Psoas muscle (tissue), 8 donors: ENCODE data around the gene MIB1. TPM values are rescaled to one million over a fixed set of nuclear protein-coding genes. Genes with fewer than 3 reads are reported as not detected.
A peak's percentile ranks its signal among the peaks of the same experiment; 100 is the strongest.

ENCODE experiments used
- ATAC-seq, 4 donors: fragments of 200-7000 bp; cut with Tn5 transposase; one replicate each; pipeline ENCODE4 v1.9.1; 2020; ENCODE audit warnings: moderate library complexity in 3 of 4, mild to moderate bottlenecking in 2 of 4
- DNase-seq, 2 donors: peaks; one replicate each; pipeline ENCODE4 v3.0.0-alpha.2; 2020
- H3K27ac ChIP-seq: fragments of 200-600 bp; one replicate; pipeline ENCODE4 v1.8.0; 2022
- H3K27me3 ChIP-seq, 3 donors: fragments of 200-600 bp in 1 of 3; one replicate each; pipeline versions ENCODE4 v1.6.1 to v1.8.0; 2013 to 2022; ENCODE audit warnings: low read length in 2 of 3, mild to moderate bottlenecking in 2 of 3, moderate library complexity in 1 of 3; ENCODE audit not compliant: insufficient read depth in 3 of 3
- H3K36me3 ChIP-seq, 2 donors: fragments of 200-600 bp in 1 of 2; one replicate each; pipeline versions ENCODE4 v1.6.1 to v1.8.0; 2013 to 2022; ENCODE audit warnings: low read depth in 1 of 2, mild to moderate bottlenecking in 1 of 2, moderate library complexity in 1 of 2; ENCODE audit not compliant: insufficient read depth in 1 of 2
- H3K4me1 ChIP-seq: fragments of 200-600 bp; one replicate; pipeline ENCODE4 v1.8.0; 2022
- H3K4me3 ChIP-seq: fragments of 200-600 bp; one replicate; pipeline ENCODE4 v1.8.0; 2022; ENCODE audit warnings: mild to moderate bottlenecking
- H3K9me3 ChIP-seq: fragments of 200-600 bp; one replicate; pipeline ENCODE4 v1.8.0; 2022
- CTCF ChIP-seq: fragments of 200-600 bp; IDR thresholded peaks from one replicate; pipeline ENCODE4 v1.8.0; 2022; ENCODE audit warnings: antibody characterized with exemption
- WGBS, 3 donors: extraction: QIAGEN DNeasy Blood & Tissue Kit; methylation state at CpG; one replicate each; pipeline versions ENCODE4 v1.1.6 to v1.1.7; 2013; 5-methylcytosine and 5-hydroxymethylcytosine counted together
- intact Hi-C, 2 donors: fragments of 100-400 bp; cut with DNase I; formaldehyde crosslinking; loops; one replicate each; pipeline versions ENCODE4 v1.11.0 to v1.14.2; 2022
- polyA plus RNA-seq, 3 donors: library from polyadenylated mRNA; stranded (reverse); fragments of 200-250 nt; gene quantifications; one replicate each; pipeline ENCODE4 v1.2.3, GENCODE V29; 2013
- total RNA-seq, 4 donors: library from RNA; stranded (reverse); fragmentation: NEBNext Ultra II Directional in 2 of 4; extraction: Animal tissue kit (Norgen Biotek cat#: 25700) in 2 of 4; gene quantifications; one replicate each; pipeline versions ENCODE4 v1.2.1 to v1.2.4, GENCODE V29; 2021 to 2023
- donor health status: healthy with polysubstance abuse.
- donor health status: DM: no; HTN: no; CAD: no; lungs with moderate emphysema.
- donor health status: Bipolar disorder and iron deficiency.
- donor health status: healthy.
- donor health status: DM: yes; HTN: yes; CAD: no.
- donor health status: DM: no; HTN: no; CAD: no.
- donor health status: DM: no; HTN: no; CAD: no.
- donor health status: DM: yes; HTN: yes; CAD: no.

Gene MIB1
- total and polyA plus RNA-seq, 7 donors, result 2.1 to 21.3 (median 16.1) TPM

GRCh38 chr18:21741562-21742314 lies 1.1 kb downstream of the MIB1 start:
- H3K36me3 ChIP-seq, result no peaks in the 10 kb centered on the region
- ATAC-seq (no peak), DNase-seq (peak in 1 of 2 donors; percentile 44)
- H3K27me3 ChIP-seq, result no peaks in the 10 kb centered on the region
- H3K4me3 ChIP-seq, result peak overlapping the region; percentile 99
- peak overlapping the region; percentile 99 for H3K27ac ChIP-seq
- TF ChIP-seq CTCF, result no peak
- intact Hi-C loops, result loop anchor here (2.0 to 5.0 kb wide), 2 partner anchors 37 to 39 kb away; partner anchors contain the start of gene ABHD3 (in 2 of the 2)
- H3K4me1 ChIP-seq, result peaks cover 12% of the 10 kb centered on the region
- WGBS, 3 donors, result 1 to 2% (median 1%) methylated on average over 39 to 49 of the region's 49 CpGs
- H3K9me3 ChIP-seq, result peaks cover 5% of the 10 kb centered on the region

GRCh38 chr18:21742315-21742687 lies 1.7 kb downstream of the MIB1 start:
- ATAC-seq (no peak), DNase-seq (no peak)
- peak overlapping the region; percentile 99 for H3K4me3 ChIP-seq
- H3K27me3 ChIP-seq, result no peaks in the 10 kb centered on the region
- H3K36me3 ChIP-seq, result no peaks in the 10 kb centered on the region
- WGBS, 3 donors, result 52 to 60% (median 53%) methylated on average over 5 of the region's 5 CpGs
- peak overlapping the region; percentile 99 for H3K27ac ChIP-seq
- peaks cover 18% of the 10 kb centered on the region for H3K4me1 ChIP-seq
- peaks cover 1% of the 10 kb centered on the region for H3K9me3 ChIP-seq
- TF ChIP-seq CTCF, result no peak
- intact Hi-C loops, result loop anchor here in 1 of 2 donors (5.0 kb wide), 1 partner anchor 40 kb away; the partner anchor contains the start of gene ABHD3

- H3K27me3 ChIP-seq, result no peaks in the 10 kb centered on the region
- 76 to 85% (median 76%) methylated on average over 7 of the region's 7 CpGs for WGBS, 3 donors
- no peak for TF ChIP-seq CTCF
- ATAC-seq, result no peak
- peaks cover 26% of the 10 kb centered on the region for H3K4me1 ChIP-seq
- DNase-seq, result no peak
- peak overlapping the region; percentile 99 for H3K4me3 ChIP-seq
- no peaks in the 10 kb centered on the region for H3K36me3 ChIP-seq
- H3K9me3 ChIP-seq, result no peaks in the 10 kb centered on the region
- intact Hi-C loops, result loop anchor here in 1 of 2 donors (5.0 kb wide), 1 partner anchor 41 kb away; the partner anchor contains the start of gene ABHD3
- no peak overlapping the region for H3K27ac ChIP-seq
Measured at GRCh38 chr18:21743166-21743832, 2.7 kb downstream of the MIB1 start.

- no peak for ATAC-seq
- Histone ChIP-seq H3K27ac (no peak overlapping the region), H3K36me3 (no peaks in the 10 kb centered on the region), H3K4me3 (no peak overlapping the region), H3K27me3 (no peaks in the 10 kb centered on the region), H3K4me1 (peaks cover 21% of the 10 kb centered on the region), H3K9me3 (no peaks in the 10 kb centered on the region)
- DNase-seq, result no peak
- TF ChIP-seq CTCF, result no peak
- intact Hi-C loops, result no loop called here
- WGBS, 3 donors, result 75 to 92% (median 82%) methylated on average over 5 of the region's 5 CpGs
Measured at GRCh38 chr18:21745231-21745630, 4.6 kb downstream of the MIB1 start.
